SK-N-SH (cell line): ENCODE measurements around the gene NFATC4. TPM values are rescaled to one million over a fixed set of nuclear protein-coding genes. Genes with fewer than 3 reads are reported as not detected.
A peak's percentile ranks its signal among the peaks of the same experiment; 100 is the strongest.

Source experiments
- CTCF ChIA-PET: fragments of 300-600, 350-600 bp; formaldehyde crosslinking; extraction: SDS; loops from one replicate; lab custom pipeline; 2021; lab: Yijun Ruan, JAX
- POLR2A ChIA-PET: fragments of 350-600 bp; sonication (Branson Sonifier 250); formaldehyde crosslinking; extraction: SDS; loops from one replicate; lab custom pipeline; 2020; ENCODE audit warnings: antibody characterized with exemption, inconsistent platforms; lab: Yijun Ruan, JAX
- DNase-seq: peaks from one replicate; pipeline ENCODE4 v3.0.0; 2012
- H2AFZ ChIP-seq: fragments of 200-600 bp; sonication (generic); 2 replicates; pipeline ENCODE4 v1.8.1; 2016; ENCODE audit warnings: antibody characterized with exemption, mild to moderate bottlenecking, low read depth
- H3F3A ChIP-seq: fragments of 200-600 bp; sonication (generic); replicated peaks from 2 replicates; pipeline ENCODE3; 2016; ENCODE audit warnings: antibody characterized with exemption, mild to moderate bottlenecking; ENCODE audit not compliant: insufficient read depth
- H3K27ac ChIP-seq, 2 experiments: fragments of 200-500 bp in 1 of 2; fragments of 200-600 bp in 1 of 2; sonication (Bioruptor generic) in 1 of 2; sonication (generic), shearing (Covaris generic) in 1 of 2; 2 replicates each; pipeline versions ENCODE4 v1.5.1 to v1.6.1; 2014 to 2016; ENCODE audit warnings: low read depth in 2 of 2, inconsistent platforms in 1 of 2, low read length in 1 of 2, mild to moderate bottlenecking in 1 of 2, mixed read lengths in 1 of 2
- H3K27me3 ChIP-seq: fragments of 200-600 bp; sonication (generic), shearing (Covaris generic); 2 replicates; pipeline ENCODE4 v1.6.1; 2016; ENCODE audit warnings: mixed run types; ENCODE audit not compliant: insufficient read depth
- H3K36me3 ChIP-seq, 2 experiments: fragments of 200-500 bp in 1 of 2; fragments of 200-600 bp in 1 of 2; sonication (Bioruptor generic) in 1 of 2; sonication (generic) in 1 of 2; replicated peaks in 1 of 2; 2 replicates each; pipeline versions ENCODE3 to v1.5.1; 2014 to 2016; ENCODE audit warnings: low read length in 1 of 2, mild to moderate bottlenecking in 1 of 2; ENCODE audit not compliant: insufficient read depth in 2 of 2, control insufficient read depth in 1 of 2
- H3K4me1 ChIP-seq, 2 experiments: fragments of 200-500 bp in 1 of 2; fragments of 200-600 bp in 1 of 2; sonication (Bioruptor generic) in 1 of 2; sonication (generic), shearing (Covaris generic) in 1 of 2; 2 replicates each; pipeline versions ENCODE4 v1.5.1 to v1.6.1; 2014 to 2016; ENCODE audit warnings: low read depth in 1 of 2, low read length in 1 of 2, mixed run types in 1 of 2; ENCODE audit not compliant: insufficient read depth in 2 of 2, control insufficient read depth in 1 of 2
- H3K4me2 ChIP-seq: fragments of 200-600 bp; sonication (generic), shearing (Covaris generic); 2 replicates; pipeline ENCODE4 v1.6.1; 2017; ENCODE audit warnings: mixed run types
- H3K4me3 ChIP-seq, 2 experiments: fragments of 200-500 bp in 1 of 2; fragments of 200-600 bp in 1 of 2; sonication (Bioruptor generic) in 1 of 2; sonication (generic), shearing (Covaris generic) in 1 of 2; 2 replicates each; pipeline versions ENCODE4 v1.5.1 to v1.8.1; 2014 to 2016; ENCODE audit warnings: low read depth in 2 of 2, inconsistent platforms in 1 of 2, low read length in 1 of 2, mild to moderate bottlenecking in 1 of 2, mixed read lengths in 1 of 2, moderate library complexity in 1 of 2
- H3K79me2 ChIP-seq: fragments of 200-600 bp; sonication (generic); 2 replicates; pipeline ENCODE4 v1.8.1; 2017; ENCODE audit warnings: mild to moderate bottlenecking; ENCODE audit not compliant: insufficient read depth
- H3K9ac ChIP-seq: fragments of 200-600 bp; sonication (generic); 2 replicates; pipeline ENCODE4 v1.6.1; 2017; ENCODE audit warnings: mixed run types
- H3K9me2 ChIP-seq: fragments of 200-600 bp; sonication (generic); 2 replicates; pipeline ENCODE4 v1.6.1; 2017; ENCODE audit warnings: mixed run types
- H3K9me3 ChIP-seq: fragments of 200-600 bp; sonication (generic); 2 replicates; pipeline ENCODE4 v1.6.1; 2017; ENCODE audit warnings: mixed run types, mild to moderate bottlenecking, moderate library complexity
- H4K20me1 ChIP-seq: fragments of 200-600 bp; sonication (generic); 2 replicates; pipeline ENCODE4 v1.6.1; 2017; ENCODE audit warnings: mild to moderate bottlenecking, mixed run types; ENCODE audit not compliant: insufficient read depth
- CHD2 ChIP-seq: fragments of 150-350 bp; IDR thresholded peaks from 2 replicates; pipeline ENCODE4 v1.6.1; 2018; ENCODE audit warnings: low read length; ENCODE audit not compliant: partially characterized antibody
- ELF1 ChIP-seq: IDR thresholded peaks from 2 replicates; pipeline ENCODE4 v1.4.0; 2012
- EP300 ChIP-seq, 2 experiments: IDR thresholded peaks; 2 replicates each; pipeline versions ENCODE4 v1.4.0 to v1.6.1; 2012; ENCODE audit warnings: borderline replicate concordance in 1 of 2, low read depth in 1 of 2, low read length in 1 of 2
- GABPA ChIP-seq: IDR thresholded peaks from 2 replicates; pipeline ENCODE4 v1.4.0; 2012; ENCODE audit warnings: low read depth, mild to moderate bottlenecking
- JUND ChIP-seq: IDR thresholded peaks from 2 replicates; pipeline ENCODE4 v1.4.0; 2012
- MXI1 ChIP-seq: IDR thresholded peaks from 2 replicates; pipeline ENCODE4 v1.6.1; 2012; ENCODE audit warnings: mild to moderate bottlenecking, low read depth, low read length, improper control_type of control experiment
- NRF1 ChIP-seq: IDR thresholded peaks from 2 replicates; pipeline ENCODE4 v1.6.1; 2012; ENCODE audit warnings: low read depth, mild to moderate bottlenecking, low read length
- POLR2AphosphoS5 ChIP-seq: IDR thresholded peaks from 2 replicates; pipeline ENCODE4 v1.6.1; 2012; ENCODE audit warnings: low read depth, low read length
- RAD21 ChIP-seq: IDR thresholded peaks from 2 replicates; pipeline ENCODE4 v1.6.1; 2012; ENCODE audit warnings: mild to moderate bottlenecking, low read length
- RCOR1 ChIP-seq: fragments of 150-350 bp; IDR thresholded peaks from 2 replicates; pipeline ENCODE4 v1.6.1; 2017; ENCODE audit warnings: antibody characterized with exemption, low read length
- RFX5 ChIP-seq: IDR thresholded peaks from 2 replicates; pipeline ENCODE4 v1.6.1; 2012; ENCODE audit warnings: mild to moderate bottlenecking, improper control_type of control experiment, low read length
- SMC3 ChIP-seq: IDR thresholded peaks from 2 replicates; pipeline ENCODE4 v1.6.1; 2012; ENCODE audit warnings: low read depth, low read length, improper control_type of control experiment
- TAF1 ChIP-seq: IDR thresholded peaks from 2 replicates; pipeline ENCODE4 v1.6.1; 2012; ENCODE audit warnings: low read depth, mild to moderate bottlenecking, low read length, moderate library complexity, borderline replicate concordance
- YY1 ChIP-seq: IDR thresholded peaks from 2 replicates; pipeline ENCODE4 v1.4.0; 2012; ENCODE audit warnings: low read depth, mild to moderate bottlenecking
- whole genome bisulfite sequencing: methylation state at CpG from one replicate; pipeline ENCODE4 v1.1.6; 2017; ENCODE audit warnings: low lambda C conversion rate; 5-methylcytosine and 5-hydroxymethylcytosine counted together
- polyA plus RNA-seq, 3 experiments: library from polyadenylated mRNA; depleted of rRNA; stranded (reverse); fragments of >200 nt; gene quantifications; 2 replicates each; pipeline ENCODE4 v1.2.3, GENCODE V29; 2012
- TF ChIP-seq, protein P1 (sequence below): IDR thresholded peaks from 2 replicates; pipeline ENCODE4 v1.4.0; 2012; ENCODE audit warnings: low read depth
- TF ChIP-seq, protein P2 (sequence below): IDR thresholded peaks from 2 replicates; pipeline ENCODE4 v1.4.0; 2012; ENCODE audit warnings: low read depth, borderline replicate concordance
- TF ChIP-seq, protein P3 (sequence below): fragments of 200-600 bp; sonication (generic); IDR thresholded peaks from 2 replicates; pipeline ENCODE4 v1.6.1; 2017; ENCODE audit warnings: antibody characterized with exemption, mild to moderate bottlenecking, moderate library complexity

The NFATC4 gene
- polyA plus RNA-seq, 1 of the 3 experiments (the other 2 are of a cell fraction): 25.3 TPM

DNA sequence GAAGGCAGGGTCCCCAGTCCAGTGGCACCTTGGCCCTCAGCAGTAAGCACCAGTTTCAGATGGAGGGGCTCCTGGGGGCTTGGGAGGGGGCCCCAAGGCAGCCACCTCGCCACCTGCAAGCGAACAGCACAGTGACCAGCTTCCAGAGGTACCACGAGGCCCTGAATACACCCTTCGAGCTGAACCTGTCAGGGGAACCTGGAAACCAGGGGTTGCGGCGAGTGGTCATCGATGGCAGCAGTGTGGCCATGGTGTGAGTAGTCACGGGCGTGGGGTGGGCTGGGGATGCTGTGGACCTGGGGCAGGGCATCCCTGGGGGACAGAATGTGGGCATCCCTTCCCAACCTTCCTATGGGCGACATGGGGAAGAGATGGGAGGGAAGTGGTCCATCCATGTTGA, 42.0 kb downstream of the NFATC4 start:
- Histone ChIP-seq H3K36me3 (peaks cover 0 to 10% of the 10 kb centered on the region in 2 experiments), H3K9me2 (no peaks in the 10 kb centered on the region), H3F3A (no peaks in the 10 kb centered on the region), H3K9ac (no peak overlapping the region), H3K4me1 (no peaks in the 10 kb centered on the region), H3K4me2 (no peak overlapping the region), H4K20me1 (no peaks in the 10 kb centered on the region), H2AFZ (no peak overlapping the region), H3K9me3 (no peaks in the 10 kb centered on the region), H3K27ac (no peak overlapping the region), H3K79me2 (no peaks in the 10 kb centered on the region), H3K4me3 (no peak overlapping the region), H3K27me3 (no peaks in the 10 kb centered on the region)
- ChIA-PET CTCF (interaction anchor here (0.7 to 4.2 kb wide), 7 partner anchors 9 to 76 kb away, joined by 3 to 31 read pairs (median 4); partner anchors contain the start of genes ADCY4, CBLN3 and KHNYN), POLR2A (no interaction called here)
- DNase-seq: no peak
- no peak for TF ChIP-seq CHD2
- TF ChIP-seq, protein P1, sequence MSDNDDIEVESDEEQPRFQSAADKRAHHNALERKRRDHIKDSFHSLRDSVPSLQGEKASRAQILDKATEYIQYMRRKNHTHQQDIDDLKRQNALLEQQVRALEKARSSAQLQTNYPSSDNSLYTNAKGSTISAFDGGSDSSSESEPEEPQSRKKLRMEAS: no peak
- no peak for TF ChIP-seq GABPA
- no peak for TF ChIP-seq MXI1
- no peak for TF ChIP-seq YY1
- no peak for TF ChIP-seq ELF1
- no peak for TF ChIP-seq EP300 (IDR thresholded peaks at IDR 0.05; ENCODE audit: borderline replicate concordance in 1 of 2, low read depth in 1 of 2, low read length in 1 of 2)
- TF ChIP-seq RFX5: no peak
- TF ChIP-seq, protein P2, sequence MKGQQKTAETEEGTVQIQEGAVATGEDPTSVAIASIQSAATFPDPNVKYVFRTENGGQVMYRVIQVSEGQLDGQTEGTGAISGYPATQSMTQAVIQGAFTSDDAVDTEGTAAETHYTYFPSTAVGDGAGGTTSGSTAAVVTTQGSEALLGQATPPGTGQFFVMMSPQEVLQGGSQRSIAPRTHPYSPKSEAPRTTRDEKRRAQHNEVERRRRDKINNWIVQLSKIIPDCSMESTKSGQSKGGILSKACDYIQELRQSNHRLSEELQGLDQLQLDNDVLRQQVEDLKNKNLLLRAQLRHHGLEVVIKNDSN: no peak
- no peak for TF ChIP-seq TAF1
- no peak for TF ChIP-seq JUND
- TF ChIP-seq POLR2AphosphoS5: no peak
- TF ChIP-seq NRF1: no peak
- TF ChIP-seq RCOR1: no peak
- WGBS: 76% methylated on average over 8 of the region's 10 CpGs

DNA sequence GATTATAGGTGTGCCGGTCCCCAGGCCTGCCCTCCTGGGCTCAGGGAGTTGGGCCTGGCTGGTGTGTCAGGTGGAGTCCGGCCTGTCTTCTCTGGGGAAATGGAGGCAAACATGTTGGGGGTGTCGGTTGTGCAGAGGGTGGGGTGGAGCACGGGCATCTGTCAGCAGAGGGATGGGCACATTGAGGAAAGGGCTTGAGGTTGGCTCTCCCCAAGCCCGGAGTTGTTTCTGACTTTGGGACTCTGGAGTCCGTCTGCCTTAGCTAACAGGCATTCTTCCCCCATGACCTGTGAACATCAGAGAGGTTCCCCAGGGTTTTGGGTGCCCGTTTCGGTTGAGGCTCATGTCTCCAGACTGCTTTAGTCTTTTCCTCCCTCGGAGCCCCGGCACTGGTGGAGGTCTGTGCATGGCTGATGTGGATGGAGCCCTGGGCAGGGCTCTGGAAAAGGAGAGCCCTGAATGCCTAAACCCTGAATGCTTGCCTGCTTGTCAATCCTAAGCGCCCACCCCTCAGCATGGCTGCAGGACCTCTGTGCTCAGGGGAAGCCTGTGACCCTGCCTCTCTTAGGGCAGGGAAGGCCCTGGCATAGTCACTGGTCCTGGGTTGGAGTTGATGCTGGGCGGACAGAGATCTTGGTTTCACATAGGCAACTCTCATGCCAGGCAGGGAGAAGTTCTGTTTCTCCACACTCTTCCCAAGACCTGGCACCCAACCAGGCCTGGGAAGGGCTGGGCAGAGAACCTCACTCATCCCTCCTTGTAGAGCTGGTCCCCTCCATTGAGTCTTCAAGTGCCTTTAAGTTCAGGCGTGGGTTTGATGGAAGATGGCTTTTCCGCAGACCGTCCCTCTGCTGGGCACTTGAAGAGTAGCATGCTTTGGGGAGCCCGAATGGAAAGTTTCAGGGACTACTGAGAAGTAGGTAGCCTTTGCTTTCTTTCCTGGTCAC, 43.7 kb downstream of the NFATC4 start:
- Histone ChIP-seq H3K36me3 (peaks cover 0 to 10% of the 10 kb centered on the region in 2 experiments), H3K9ac (no peak overlapping the region), H3K4me3 (no peak overlapping the region), H4K20me1 (no peaks in the 10 kb centered on the region), H3K27me3 (no peaks in the 10 kb centered on the region), H3K9me2 (no peaks in the 10 kb centered on the region), H3K27ac (no peak overlapping the region), H3K79me2 (no peaks in the 10 kb centered on the region), H3K9me3 (no peaks in the 10 kb centered on the region), H3K4me2 (no peak overlapping the region), H3K4me1 (no peaks in the 10 kb centered on the region; a peak in 1 of 4 replicates), H2AFZ (no peak overlapping the region), H3F3A (no peaks in the 10 kb centered on the region)
- WGBS: 71% methylated on average over 12 of the region's 16 CpGs
- ChIA-PET CTCF (interaction anchor here (0.6 to 4.6 kb wide), 18 partner anchors 10 to 103 kb away, joined by 3 to 37 read pairs (median 4); partner anchors contain the start of genes CBLN3, KHNYN, NFATC4 and NYNRIN), POLR2A (interaction anchor here (1.2 kb wide), 1 partner anchor 45 kb away, joined by 5 read pairs; no protein-coding TSS in a partner anchor)
- peak; percentile 77 for DNase-seq
- TF ChIP-seq, protein P3, sequence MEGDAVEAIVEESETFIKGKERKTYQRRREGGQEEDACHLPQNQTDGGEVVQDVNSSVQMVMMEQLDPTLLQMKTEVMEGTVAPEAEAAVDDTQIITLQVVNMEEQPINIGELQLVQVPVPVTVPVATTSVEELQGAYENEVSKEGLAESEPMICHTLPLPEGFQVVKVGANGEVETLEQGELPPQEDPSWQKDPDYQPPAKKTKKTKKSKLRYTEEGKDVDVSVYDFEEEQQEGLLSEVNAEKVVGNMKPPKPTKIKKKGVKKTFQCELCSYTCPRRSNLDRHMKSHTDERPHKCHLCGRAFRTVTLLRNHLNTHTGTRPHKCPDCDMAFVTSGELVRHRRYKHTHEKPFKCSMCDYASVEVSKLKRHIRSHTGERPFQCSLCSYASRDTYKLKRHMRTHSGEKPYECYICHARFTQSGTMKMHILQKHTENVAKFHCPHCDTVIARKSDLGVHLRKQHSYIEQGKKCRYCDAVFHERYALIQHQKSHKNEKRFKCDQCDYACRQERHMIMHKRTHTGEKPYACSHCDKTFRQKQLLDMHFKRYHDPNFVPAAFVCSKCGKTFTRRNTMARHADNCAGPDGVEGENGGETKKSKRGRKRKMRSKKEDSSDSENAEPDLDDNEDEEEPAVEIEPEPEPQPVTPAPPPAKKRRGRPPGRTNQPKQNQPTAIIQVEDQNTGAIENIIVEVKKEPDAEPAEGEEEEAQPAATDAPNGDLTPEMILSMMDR: peak; percentile 73
- TF ChIP-seq SMC3: peak; percentile 84
- TF ChIP-seq NRF1: no peak
- peak; percentile 72 for TF ChIP-seq RAD21
